Panc1 (cell line): ENCODE measurements around the gene VCX2. TPM values are rescaled to one million over a fixed set of nuclear protein-coding genes. Genes with fewer than 3 reads are reported as not detected.

Experiments used
- microRNA-seq: library from miRNA; unstranded; fragments of <30 nt; microRNA quantifications from one replicate; pipeline ENCODE4 v1.1.0, GENCODE V29; 2020; ENCODE audit not compliant: unreplicated experiment
- total RNA-seq: library from RNA; stranded (reverse); gene quantifications from one replicate; pipeline ENCODE4 v1.2.1, GENCODE V29; 2021; ENCODE audit not compliant: unreplicated experiment

The VCX2 gene
- total RNA-seq, 1 experiment from 2014 or later = not detected

Small RNA genes lying within 50 kb of the gene (microRNA-seq; reads per million reads assigned to microRNA genes)
- gene MIR651 = not detected

Other genes with a start within 250 kb of the VCX2 start
- gene PNPLA4, start 243.9 kb downstream of the VCX2 start, total RNA-seq = 1.3 TPM